Tibial nerve (tissue), 3 donors: Measurements from ENCODE around the gene SHROOM3.

Experiments used
- POLR2A ChIP-seq, 2 donors: fragments of 450-650 bp; IDR thresholded peaks; one replicate each; pipeline ENCODE4 v1.6.1; 2017; ENCODE audit warnings: antibody characterized with exemption in 2 of 2, mild to moderate bottlenecking in 2 of 2, moderate library complexity in 2 of 2
- TF ChIP-seq, protein P1 (sequence below), 5 experiments: fragments of 200-600 bp in 3 of 5; fragments of 450-650 bp in 2 of 5; sonication (generic) in 3 of 5; IDR thresholded peaks; one replicate each; pipeline ENCODE4 v1.5.1; 2016 to 2019; ENCODE audit warnings: antibody characterized with exemption in 5 of 5, mild to moderate bottlenecking in 3 of 5, moderate library complexity in 2 of 5

- TF ChIP-seq, protein P1, sequence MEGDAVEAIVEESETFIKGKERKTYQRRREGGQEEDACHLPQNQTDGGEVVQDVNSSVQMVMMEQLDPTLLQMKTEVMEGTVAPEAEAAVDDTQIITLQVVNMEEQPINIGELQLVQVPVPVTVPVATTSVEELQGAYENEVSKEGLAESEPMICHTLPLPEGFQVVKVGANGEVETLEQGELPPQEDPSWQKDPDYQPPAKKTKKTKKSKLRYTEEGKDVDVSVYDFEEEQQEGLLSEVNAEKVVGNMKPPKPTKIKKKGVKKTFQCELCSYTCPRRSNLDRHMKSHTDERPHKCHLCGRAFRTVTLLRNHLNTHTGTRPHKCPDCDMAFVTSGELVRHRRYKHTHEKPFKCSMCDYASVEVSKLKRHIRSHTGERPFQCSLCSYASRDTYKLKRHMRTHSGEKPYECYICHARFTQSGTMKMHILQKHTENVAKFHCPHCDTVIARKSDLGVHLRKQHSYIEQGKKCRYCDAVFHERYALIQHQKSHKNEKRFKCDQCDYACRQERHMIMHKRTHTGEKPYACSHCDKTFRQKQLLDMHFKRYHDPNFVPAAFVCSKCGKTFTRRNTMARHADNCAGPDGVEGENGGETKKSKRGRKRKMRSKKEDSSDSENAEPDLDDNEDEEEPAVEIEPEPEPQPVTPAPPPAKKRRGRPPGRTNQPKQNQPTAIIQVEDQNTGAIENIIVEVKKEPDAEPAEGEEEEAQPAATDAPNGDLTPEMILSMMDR (IDR thresholded peaks at IDR 0.05) = no peak
- TF ChIP-seq POLR2A (IDR thresholded peaks at IDR 0.05) = no peak
Observed at GRCh38 chr4:76532805-76533204, 97.8 kb downstream of the SHROOM3 start.
